ENCODE results near the gene ATP8B3.

The ATP8B3 gene

DNA sequence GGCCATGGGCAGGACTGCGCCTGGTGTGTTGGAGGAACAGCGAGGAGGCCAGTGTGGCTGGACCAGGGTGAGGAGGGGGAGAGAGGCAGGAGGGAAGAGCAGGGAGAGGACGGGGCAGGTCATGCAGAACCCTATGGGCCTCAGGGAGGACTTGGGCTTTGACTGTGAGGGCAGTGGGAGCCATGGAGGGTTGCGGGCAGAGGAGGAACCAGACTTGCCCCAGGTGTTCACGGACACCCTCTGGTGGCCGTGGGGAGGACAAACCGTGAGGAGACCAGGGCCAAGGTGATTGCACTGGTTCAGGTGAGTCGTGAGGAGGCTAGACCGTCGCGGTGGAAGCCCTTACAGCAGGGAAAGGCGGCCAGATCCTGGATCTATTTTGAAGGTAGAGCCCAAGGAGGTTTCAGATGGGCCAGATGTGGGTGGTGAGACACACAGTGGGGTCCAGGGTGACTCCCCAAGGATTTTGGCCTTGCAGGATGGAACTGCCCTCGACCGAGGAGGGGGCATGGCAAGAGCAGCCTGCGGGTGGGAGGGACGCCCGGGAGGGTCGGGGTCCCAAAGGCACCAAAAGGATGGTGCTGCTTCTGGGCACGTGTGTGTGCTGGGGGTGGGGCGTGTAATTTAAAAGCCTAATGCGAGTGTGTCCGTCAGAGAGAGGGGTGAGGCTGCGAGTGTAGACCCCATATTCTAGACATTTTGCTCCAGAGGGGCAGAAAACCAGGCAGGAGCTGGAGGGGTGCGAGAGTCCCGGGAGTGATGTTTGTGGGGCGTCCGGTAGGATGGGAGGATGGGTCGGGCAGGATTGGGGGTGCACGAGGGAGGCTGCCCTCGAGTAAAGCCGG lies 39.0 kb upstream of the ATP8B3 start:
- Histone ChIP-seq H3K9me3 (ENCODE audit: control insufficient read depth, insufficient read depth, low read depth, low read length) (no peaks in the 10 kb centered on the region), H3K27ac (ENCODE audit: extremely low read depth, low read depth, low read length) (no peak overlapping the region), H3K36me3 (ENCODE audit: control insufficient read depth in 2 of 2, insufficient read depth in 1 of 2, low read length in 2 of 2) (no peaks in the 10 kb centered on the region), H3K4me3 (ENCODE audit: low read depth, low read length) (no peak overlapping the region), H3K4me1 (ENCODE audit: control insufficient read depth, insufficient read depth, low read length) (peaks cover 5% of the 10 kb centered on the region; the same call in 1 of the 2 replicates)
- ChIA-PET POLR2A (no interaction called here), CTCF (interaction anchor here (0.7 kb wide), 1 partner anchor 9 kb away, joined by 3 read pairs; no protein-coding TSS in a partner anchor)
- TF ChIP-seq ZNF423 (tag by site-specific recombination; IDR thresholded peaks at IDR 0.05) (no peak), ZNF2 (tag by site-specific recombination; IDR thresholded peaks at IDR 0.05) (no peak), GLIS1 (tag by site-specific recombination; IDR thresholded peaks at IDR 0.05) (no peak), ZBTB21 (tag by site-specific recombination; IDR thresholded peaks at IDR 0.05) (no peak), ZNF16 (tag by site-specific recombination; IDR thresholded peaks at IDR 0.05; ENCODE audit: low read depth) (peak; percentile 97), ZNF621 (tag by site-specific recombination; IDR thresholded peaks at IDR 0.05) (no peak), ZNF341 (tag by site-specific recombination; IDR thresholded peaks at IDR 0.05; ENCODE audit: low read depth) (peak; percentile 62), KLF8 (tag by site-specific recombination; IDR thresholded peaks at IDR 0.05) (peak; percentile 37; the same call in 1 of the 2 replicates), ZNF202 (tag by site-specific recombination; IDR thresholded peaks at IDR 0.05; ENCODE audit: borderline replicate concordance) (no peak)
- TF ChIP-seq, protein P1, sequence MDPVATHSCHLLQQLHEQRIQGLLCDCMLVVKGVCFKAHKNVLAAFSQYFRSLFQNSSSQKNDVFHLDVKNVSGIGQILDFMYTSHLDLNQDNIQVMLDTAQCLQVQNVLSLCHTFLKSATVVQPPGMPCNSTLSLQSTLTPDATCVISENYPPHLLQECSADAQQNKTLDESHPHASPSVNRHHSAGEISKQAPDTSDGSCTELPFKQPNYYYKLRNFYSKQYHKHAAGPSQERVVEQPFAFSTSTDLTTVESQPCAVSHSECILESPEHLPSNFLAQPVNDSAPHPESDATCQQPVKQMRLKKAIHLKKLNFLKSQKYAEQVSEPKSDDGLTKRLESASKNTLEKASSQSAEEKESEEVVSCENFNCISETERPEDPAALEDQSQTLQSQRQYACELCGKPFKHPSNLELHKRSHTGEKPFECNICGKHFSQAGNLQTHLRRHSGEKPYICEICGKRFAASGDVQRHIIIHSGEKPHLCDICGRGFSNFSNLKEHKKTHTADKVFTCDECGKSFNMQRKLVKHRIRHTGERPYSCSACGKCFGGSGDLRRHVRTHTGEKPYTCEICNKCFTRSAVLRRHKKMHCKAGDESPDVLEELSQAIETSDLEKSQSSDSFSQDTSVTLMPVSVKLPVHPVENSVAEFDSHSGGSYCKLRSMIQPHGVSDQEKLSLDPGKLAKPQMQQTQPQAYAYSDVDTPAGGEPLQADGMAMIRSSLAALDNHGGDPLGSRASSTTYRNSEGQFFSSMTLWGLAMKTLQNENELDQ (tag by site-specific recombination; IDR thresholded peaks at IDR 0.05; ENCODE audit: low read depth) = no peak
- TF ChIP-seq, protein P2, sequence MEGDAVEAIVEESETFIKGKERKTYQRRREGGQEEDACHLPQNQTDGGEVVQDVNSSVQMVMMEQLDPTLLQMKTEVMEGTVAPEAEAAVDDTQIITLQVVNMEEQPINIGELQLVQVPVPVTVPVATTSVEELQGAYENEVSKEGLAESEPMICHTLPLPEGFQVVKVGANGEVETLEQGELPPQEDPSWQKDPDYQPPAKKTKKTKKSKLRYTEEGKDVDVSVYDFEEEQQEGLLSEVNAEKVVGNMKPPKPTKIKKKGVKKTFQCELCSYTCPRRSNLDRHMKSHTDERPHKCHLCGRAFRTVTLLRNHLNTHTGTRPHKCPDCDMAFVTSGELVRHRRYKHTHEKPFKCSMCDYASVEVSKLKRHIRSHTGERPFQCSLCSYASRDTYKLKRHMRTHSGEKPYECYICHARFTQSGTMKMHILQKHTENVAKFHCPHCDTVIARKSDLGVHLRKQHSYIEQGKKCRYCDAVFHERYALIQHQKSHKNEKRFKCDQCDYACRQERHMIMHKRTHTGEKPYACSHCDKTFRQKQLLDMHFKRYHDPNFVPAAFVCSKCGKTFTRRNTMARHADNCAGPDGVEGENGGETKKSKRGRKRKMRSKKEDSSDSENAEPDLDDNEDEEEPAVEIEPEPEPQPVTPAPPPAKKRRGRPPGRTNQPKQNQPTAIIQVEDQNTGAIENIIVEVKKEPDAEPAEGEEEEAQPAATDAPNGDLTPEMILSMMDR (tag by site-specific recombination; IDR thresholded peaks at IDR 0.05) = peak; percentile 59

DNA sequence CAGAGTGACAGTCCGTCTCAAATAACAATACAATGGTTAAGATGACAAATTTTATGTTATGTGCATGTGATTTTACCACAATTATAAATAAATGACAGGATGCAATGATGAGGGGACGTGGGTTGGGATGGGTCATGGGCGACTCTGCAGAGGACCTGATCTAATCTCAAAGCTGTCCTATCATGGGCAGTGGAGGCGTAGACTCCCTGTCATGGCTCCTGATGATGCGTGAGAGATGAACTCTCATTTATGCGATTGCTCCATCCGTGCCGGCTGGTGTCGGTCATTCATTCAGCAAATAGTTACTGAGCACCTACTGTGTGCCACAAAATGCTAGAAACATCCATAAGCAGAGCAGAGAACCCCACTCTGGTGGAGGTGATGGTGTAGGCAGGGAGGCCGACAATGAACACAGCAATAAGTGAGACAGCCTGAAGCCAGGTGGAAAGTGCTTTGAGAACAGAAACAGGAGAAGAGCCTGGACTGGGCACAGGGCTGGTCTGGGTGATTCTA lies 37.9 kb upstream of the ATP8B3 start:
- Histone ChIP-seq H3K9me3 (ENCODE audit: control insufficient read depth, insufficient read depth, low read depth, low read length) (no peaks in the 10 kb centered on the region), H3K4me3 (ENCODE audit: low read depth, low read length) (no peak overlapping the region), H3K36me3 (ENCODE audit: control insufficient read depth in 2 of 2, insufficient read depth in 1 of 2, low read length in 2 of 2) (peaks cover 0 to 9% of the 10 kb centered on the region in 2 experiments; a peak in 1 of 3 replicates), H3K27ac (ENCODE audit: extremely low read depth, low read depth, low read length) (no peak overlapping the region), H3K4me1 (ENCODE audit: control insufficient read depth, insufficient read depth, low read length) (peaks cover 4% of the 10 kb centered on the region; the same call in 1 of the 2 replicates)
- ChIA-PET POLR2A (no interaction called here), CTCF (interaction anchor here (0.6 to 1.8 kb wide), 5 partner anchors 8 to 88 kb away, joined by 3 to 19 read pairs (median 3); no protein-coding TSS in a partner anchor)
- TF ChIP-seq PRDM1 (tag by site-specific recombination; IDR thresholded peaks at IDR 0.05) = no peak
- TF ChIP-seq, protein P3, sequence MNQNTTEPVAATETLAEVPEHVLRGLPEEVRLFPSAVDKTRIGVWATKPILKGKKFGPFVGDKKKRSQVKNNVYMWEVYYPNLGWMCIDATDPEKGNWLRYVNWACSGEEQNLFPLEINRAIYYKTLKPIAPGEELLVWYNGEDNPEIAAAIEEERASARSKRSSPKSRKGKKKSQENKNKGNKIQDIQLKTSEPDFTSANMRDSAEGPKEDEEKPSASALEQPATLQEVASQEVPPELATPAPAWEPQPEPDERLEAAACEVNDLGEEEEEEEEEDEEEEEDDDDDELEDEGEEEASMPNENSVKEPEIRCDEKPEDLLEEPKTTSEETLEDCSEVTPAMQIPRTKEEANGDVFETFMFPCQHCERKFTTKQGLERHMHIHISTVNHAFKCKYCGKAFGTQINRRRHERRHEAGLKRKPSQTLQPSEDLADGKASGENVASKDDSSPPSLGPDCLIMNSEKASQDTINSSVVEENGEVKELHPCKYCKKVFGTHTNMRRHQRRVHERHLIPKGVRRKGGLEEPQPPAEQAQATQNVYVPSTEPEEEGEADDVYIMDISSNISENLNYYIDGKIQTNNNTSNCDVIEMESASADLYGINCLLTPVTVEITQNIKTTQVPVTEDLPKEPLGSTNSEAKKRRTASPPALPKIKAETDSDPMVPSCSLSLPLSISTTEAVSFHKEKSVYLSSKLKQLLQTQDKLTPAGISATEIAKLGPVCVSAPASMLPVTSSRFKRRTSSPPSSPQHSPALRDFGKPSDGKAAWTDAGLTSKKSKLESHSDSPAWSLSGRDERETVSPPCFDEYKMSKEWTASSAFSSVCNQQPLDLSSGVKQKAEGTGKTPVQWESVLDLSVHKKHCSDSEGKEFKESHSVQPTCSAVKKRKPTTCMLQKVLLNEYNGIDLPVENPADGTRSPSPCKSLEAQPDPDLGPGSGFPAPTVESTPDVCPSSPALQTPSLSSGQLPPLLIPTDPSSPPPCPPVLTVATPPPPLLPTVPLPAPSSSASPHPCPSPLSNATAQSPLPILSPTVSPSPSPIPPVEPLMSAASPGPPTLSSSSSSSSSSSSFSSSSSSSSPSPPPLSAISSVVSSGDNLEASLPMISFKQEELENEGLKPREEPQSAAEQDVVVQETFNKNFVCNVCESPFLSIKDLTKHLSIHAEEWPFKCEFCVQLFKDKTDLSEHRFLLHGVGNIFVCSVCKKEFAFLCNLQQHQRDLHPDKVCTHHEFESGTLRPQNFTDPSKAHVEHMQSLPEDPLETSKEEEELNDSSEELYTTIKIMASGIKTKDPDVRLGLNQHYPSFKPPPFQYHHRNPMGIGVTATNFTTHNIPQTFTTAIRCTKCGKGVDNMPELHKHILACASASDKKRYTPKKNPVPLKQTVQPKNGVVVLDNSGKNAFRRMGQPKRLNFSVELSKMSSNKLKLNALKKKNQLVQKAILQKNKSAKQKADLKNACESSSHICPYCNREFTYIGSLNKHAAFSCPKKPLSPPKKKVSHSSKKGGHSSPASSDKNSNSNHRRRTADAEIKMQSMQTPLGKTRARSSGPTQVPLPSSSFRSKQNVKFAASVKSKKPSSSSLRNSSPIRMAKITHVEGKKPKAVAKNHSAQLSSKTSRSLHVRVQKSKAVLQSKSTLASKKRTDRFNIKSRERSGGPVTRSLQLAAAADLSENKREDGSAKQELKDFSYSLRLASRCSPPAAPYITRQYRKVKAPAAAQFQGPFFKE (tag by site-specific recombination; IDR thresholded peaks at IDR 0.05; ENCODE audit: borderline replicate concordance) = no peak

All from HEK293 (cell line).